ENCODE data around the gene MAST2.
"Not testable (repeated sequence)": the region's sequence is repeated elsewhere in the genome, so short reads cannot be mapped to it uniquely, and the experiment has no call there.

GRCh38 chr1:45844000-45844399, 40.6 kb downstream of the MAST2 start:
- not testable (repeated sequence) for TF ChIP-seq CTCF, POLR2A (IDR thresholded peaks at IDR 0.05)

Measured in heart left ventricle (tissue), 13 donors.